Adrenal gland (tissue), 12 donors: ENCODE measurements around the gene RPL29. TPM values are rescaled to one million over a fixed set of nuclear protein-coding genes. Genes with fewer than 3 reads are reported as not detected.

Source experiments
- DNase-seq, 7 donors: peaks; one replicate each; pipeline ENCODE4 v3.0.0-alpha.2; 2019 to 2020
- H3K27ac ChIP-seq, 5 donors: fragments of 200-600 bp; sonication (generic) in 4 of 5; 1 replicate in 3 of 5; 2 replicates in 2 of 5; pipeline versions ENCODE4 v1.5.1 to v1.8.0; 2016 to 2020; ENCODE audit warnings: mild to moderate bottlenecking in 1 of 5
- H3K27me3 ChIP-seq: fragments of 200-600 bp; 2 replicates; pipeline ENCODE4 v1.8.0; 2021
- H3K36me3 ChIP-seq, 2 donors: fragments of 200-600 bp; replicated peaks in 1 of 2; 1 replicate in 1 of 2; 2 replicates in 1 of 2; pipeline versions ENCODE4 v1.5.1 to v1.8.0; 2018 to 2022
- H3K4me1 ChIP-seq, 2 donors: fragments of 200-600 bp; replicated peaks in 1 of 2; 1 replicate in 1 of 2; 2 replicates in 1 of 2; pipeline versions ENCODE4 v1.5.1 to v1.8.0; 2018 to 2021
- H3K4me3 ChIP-seq, 4 donors: fragments of 200-600 bp; sonication (generic) in 3 of 4; one replicate each; pipeline ENCODE4 v1.5.1; 2016 to 2018
- H3K9me3 ChIP-seq, 3 donors: fragments of 200-600 bp; sonication (generic) in 1 of 3; replicated peaks in 1 of 3; 1 replicate in 2 of 3; 2 replicates in 1 of 3; pipeline versions ENCODE4 v1.5.1 to v1.8.0; 2016 to 2021
- CTCF ChIP-seq, 6 experiments: fragments of 450-650 bp in 4 of 6; fragments of 200-600 bp in 2 of 6; sonication (generic) in 1 of 6; IDR thresholded peaks; 1 replicate in 5 of 6; 2 replicates in 1 of 6; pipeline versions ENCODE4 v1.5.1 to v1.8.0; 2016 to 2021; ENCODE audit warnings: antibody characterized with exemption in 6 of 6, mild to moderate bottlenecking in 2 of 6, moderate library complexity in 1 of 6
- POLR2A ChIP-seq, 2 donors: fragments of 450-650 bp; IDR thresholded peaks; one replicate each; pipeline ENCODE4 v1.6.1; 2017; ENCODE audit warnings: antibody characterized with exemption in 2 of 2, mild to moderate bottlenecking in 2 of 2, moderate library complexity in 1 of 2
- WGBS, 4 donors: extraction: QIAGEN DNeasy Blood & Tissue Kit in 2 of 4; methylation state at CpG; one replicate each; pipeline versions ENCODE4 v1.1.5 to v1.1.7; 2013 to 2017; 5-methylcytosine and 5-hydroxymethylcytosine counted together
- intact Hi-C, 2 donors: fragments of 100-400 bp; cut with DNase I; formaldehyde crosslinking; loops; one replicate each; pipeline versions ENCODE4 v1.14.1 to v1.15.0; 2022 to 2023
- polyA plus RNA-seq, 3 donors: library from polyadenylated mRNA; stranded (reverse); fragments of 200-250 nt in 2 of 3; fragments of 350-450 nt in 1 of 3; fragmentation: Illumina TruSeq in 1 of 3; extraction: RNeasy Lipid Tissue Mini Kit (QIAGEN cat#74804) in 1 of 3; gene quantifications; one replicate each; pipeline ENCODE4 v1.2.3, GENCODE V29; 2013 to 2014
- total RNA-seq, 9 donors: library from RNA; depleted of rRNA in 4 of 9; stranded (reverse); fragments of >200 nt in 4 of 9; fragments of 120-200 nt in 1 of 9; fragmentation: NEBNext Ultra II Directional in 1 of 9; extraction: Animal tissue kit (Norgen Biotek cat#: 25700) in 1 of 9; gene quantifications; one replicate each; pipeline versions ENCODE4 v1.1.0 to v1.2.4, GENCODE V29; 2013 to 2023
- donor health status: healthy with polysubstance abuse.
- donor health status: Bipolar disorder and iron deficiency.
- donor health status: DM: yes; HTN: yes; CAD: no.
- donor health status: DM: no; HTN: no; CAD: no.
- donor health status: DM: no; HTN: no; CAD: no.
- donor health status: DM: yes; HTN: yes; CAD: no.

RPL29 gene
- total and polyA plus RNA-seq, 12 donors, result 947 to 3,421 (median 1,448) TPM

- Histone ChIP-seq H3K9me3 (no peaks in the 10 kb centered on the region), H3K27ac (no peak overlapping the region), H3K36me3 (peaks cover 0 to 13% of the 10 kb centered on the region in 2 donors), H3K4me1 (peaks cover 12 to 16% of the 10 kb centered on the region in 2 donors), H3K27me3 (no peaks in the 10 kb centered on the region), H3K4me3 (no peak overlapping the region)
- WGBS, 4 donors, result 78 to 85% (median 81%) methylated on average over 14 to 15 of the region's 15 CpGs
- DNase-seq, result no peak
- TF ChIP-seq CTCF (IDR thresholded peaks at IDR 0.05), result no peak
- TF ChIP-seq POLR2A (IDR thresholded peaks at IDR 0.05), result no peak
- intact Hi-C loops, result no loop called here
These were observed 7.2 kb downstream of the RPL29 start for GRCh38 chr3:51988286-51989146.

- Histone ChIP-seq H3K4me3 (no peak overlapping the region), H3K27ac (no peak overlapping the region), H3K4me1 (peaks cover 14 to 17% of the 10 kb centered on the region in 2 donors), H3K9me3 (no peaks in the 10 kb centered on the region), H3K36me3 (peaks cover 0 to 4% of the 10 kb centered on the region in 2 donors), H3K27me3 (no peaks in the 10 kb centered on the region)
- intact Hi-C loops, result no loop called here
- TF ChIP-seq POLR2A (IDR thresholded peaks at IDR 0.05), result no peak
- TF ChIP-seq CTCF (IDR thresholded peaks at IDR 0.05), result no peak
- 83 to 93% (median 90%) methylated on average over 7 of the region's 7 CpGs for WGBS, 4 donors
- DNase-seq, result no peak
These were observed 8.1 kb downstream of the RPL29 start for GRCh38 chr3:51987568-51987967.

- Histone ChIP-seq H3K4me1 (peaks cover 23 to 26% of the 10 kb centered on the region in 2 donors), H3K9me3 (no peaks in the 10 kb centered on the region), H3K27ac (no peak overlapping the region), H3K27me3 (no peaks in the 10 kb centered on the region), H3K36me3 (no peaks in the 10 kb centered on the region), H3K4me3 (no peak overlapping the region)
- intact Hi-C loops, result no loop called here
- no peak for DNase-seq
- WGBS, 4 donors, result 87 to 92% (median 87%) methylated on average over 10 to 12 of the region's 12 CpGs
- TF ChIP-seq POLR2A (IDR thresholded peaks at IDR 0.05), result no peak
- TF ChIP-seq CTCF (IDR thresholded peaks at IDR 0.05), result no peak
These were observed 9.4 kb downstream of the RPL29 start for GRCh38 chr3:51986010-51986947.

- 92 to 95% (median 93%) methylated on average over 5 to 6 of the region's 6 CpGs for WGBS, 4 donors
- H3K9me3 ChIP-seq, result no peaks in the 10 kb centered on the region
- H3K4me1 ChIP-seq, result peaks cover 23 to 26% of the 10 kb centered on the region in 2 donors
- no peak for TF ChIP-seq CTCF (IDR thresholded peaks at IDR 0.05)
- no peak for TF ChIP-seq POLR2A (IDR thresholded peaks at IDR 0.05)
- DNase-seq, result no peak
- intact Hi-C loops, result no loop called here
- no peak overlapping the region for H3K27ac ChIP-seq
- H3K4me3 ChIP-seq, result no peak overlapping the region
- no peaks in the 10 kb centered on the region for H3K27me3 ChIP-seq
- no peaks in the 10 kb centered on the region for H3K36me3 ChIP-seq
These were observed 10.6 kb downstream of the RPL29 start for GRCh38 chr3:51985063-51985462.
